H4 (cell line): ENCODE data around the gene SLC25A51. TPM values are rescaled to one million over a fixed set of nuclear protein-coding genes. Genes with fewer than 3 reads are reported as not detected.
A peak's percentile ranks its signal among the peaks of the same experiment; 100 is the strongest.

Source experiments
- DNase-seq: peaks from one replicate; pipeline ENCODE4 v3.0.0-alpha.2; 2015; ENCODE audit warnings: low spot score
- total RNA-seq: library from RNA; depleted of rRNA; stranded (reverse); fragments of >200 nt; shearing (Covaris generic); gene quantifications from 2 replicates; pipeline ENCODE4 v1.2.3, GENCODE V29; 2014; rRNA removed

SLC25A51 gene
- total RNA-seq = 26.3 and 38.4 TPM in 2 replicates

- DNase-seq = peak; percentile 86
These were observed at the start of gene SLC25A51 for GRCh38 chr9:37903647-37904444. SLC25A51 (minus strand) TSS chr9:37904127; CDS start chr9:37888550, 15,577 bp downstream.

GRCh38 chr9:37953206-37953774, 49.4 kb upstream of the SLC25A51 start:
- no peak for DNase-seq

GRCh38 chr9:37952731-37953130, 48.8 kb upstream of the SLC25A51 start:
- no peak for DNase-seq

GRCh38 chr9:37951671-37952449, 47.9 kb upstream of the SLC25A51 start:
- no peak for DNase-seq

GRCh38 chr9:37950561-37950960, 46.6 kb upstream of the SLC25A51 start:
- DNase-seq = no peak

GRCh38 chr9:37949576-37949975, 45.6 kb upstream of the SLC25A51 start:
- DNase-seq = no peak

- DNase-seq = no peak
These were observed 44.6 kb upstream of the SLC25A51 start for GRCh38 chr9:37948417-37948980.

- DNase-seq = no peak
These were observed 44.0 kb upstream of the SLC25A51 start for GRCh38 chr9:37947977-37948376.

- no peak for DNase-seq
These were observed 43.5 kb upstream of the SLC25A51 start for GRCh38 chr9:37947471-37947870.

- DNase-seq = no peak
These were observed 43.0 kb upstream of the SLC25A51 start for GRCh38 chr9:37946971-37947370.

- no peak for DNase-seq
These were observed 42.1 kb upstream of the SLC25A51 start for GRCh38 chr9:37946041-37946440.

GRCh38 chr9:37944671-37945481, 40.9 kb upstream of the SLC25A51 start:
- DNase-seq = no peak

GRCh38 chr9:37944266-37944650, 40.3 kb upstream of the SLC25A51 start:
- no peak for DNase-seq

GRCh38 chr9:37943345-37944265, 39.7 kb upstream of the SLC25A51 start:
- peak; percentile 84 for DNase-seq

GRCh38 chr9:37942621-37943344, 38.9 kb upstream of the SLC25A51 start:
- DNase-seq = no peak

- no peak for DNase-seq
These were observed 37.3 kb upstream of the SLC25A51 start for GRCh38 chr9:37941253-37941652.

- DNase-seq = no peak
These were observed 35.7 kb upstream of the SLC25A51 start for GRCh38 chr9:37939575-37940095.

GRCh38 chr9:37938121-37938891, 34.4 kb upstream of the SLC25A51 start:
- DNase-seq = peak; percentile 89

GRCh38 chr9:37937366-37937765, 33.4 kb upstream of the SLC25A51 start:
- DNase-seq = no peak
